ENCODE results near the gene TMEM42. TPM values are rescaled to one million over a fixed set of nuclear protein-coding genes. Genes with fewer than 3 reads are reported as not detected.
A peak's percentile ranks its signal among the peaks of the same experiment; 100 is the strongest.

TMEM42 gene
- total RNA-seq, 1 donor from 2014 or later = 10.1 TPM

GRCh38 chr3:44909063-44909462, 47.4 kb downstream of the TMEM42 start:
- Histone ChIP-seq H3K4me3 (no peak overlapping the region), H3K27ac (no peak overlapping the region), H3K4me1 (no peaks in the 10 kb centered on the region), H2AFZ (replicated peaks) (no peak overlapping the region), H3K36me3 (no peaks in the 10 kb centered on the region), H3K9me3 (ENCODE audit: low read depth) (no peaks in the 10 kb centered on the region), H3K9ac (no peak overlapping the region), H4K20me1 (ENCODE audit: low read depth) (no peaks in the 10 kb centered on the region), H3F3A (ENCODE audit: low read depth) (no peaks in the 10 kb centered on the region), H3K79me2 (ENCODE audit: low read depth) (no peaks in the 10 kb centered on the region), H3K27me3 (no peaks in the 10 kb centered on the region), H3K4me2 (no peak overlapping the region)
- no peaks in the 10 kb centered on the region for H3K36me3 Mint-ChIP-seq
- peaks cover 2% of the 10 kb centered on the region for H3K27me3 Mint-ChIP-seq (ENCODE audit: insufficient read depth, low read depth)
- no peak for DNase-seq (ENCODE audit: low spot score)
- no peak overlapping the region for H3K27ac Mint-ChIP-seq
- TF ChIP-seq EZH2 (IDR thresholded peaks at IDR 0.05) = no peak
- no peak for TF ChIP-seq CTCF (IDR thresholded peaks at IDR 0.05)
- TF ChIP-seq EZH2phosphoT487 (IDR thresholded peaks at IDR 0.05) = no peak
- no peak overlapping the region for H3K4me3 Mint-ChIP-seq
- peaks cover 11% of the 10 kb centered on the region for H3K4me1 Mint-ChIP-seq
- peaks cover 2% of the 10 kb centered on the region for H3K9me3 Mint-ChIP-seq

- peaks cover 2% of the 10 kb centered on the region for H3K9me3 Mint-ChIP-seq
- H3K4me3 Mint-ChIP-seq = no peak overlapping the region
- Histone ChIP-seq H3K27ac (no peak overlapping the region), H3K9me3 (ENCODE audit: low read depth) (no peaks in the 10 kb centered on the region), H3K4me2 (no peak overlapping the region), H2AFZ (replicated peaks) (no peak overlapping the region), H3K79me2 (ENCODE audit: low read depth) (no peaks in the 10 kb centered on the region), H3K36me3 (no peaks in the 10 kb centered on the region), H3K4me3 (no peak overlapping the region), H3K9ac (no peak overlapping the region), H4K20me1 (ENCODE audit: low read depth) (no peaks in the 10 kb centered on the region), H3F3A (ENCODE audit: low read depth) (no peaks in the 10 kb centered on the region), H3K4me1 (no peaks in the 10 kb centered on the region), H3K27me3 (no peaks in the 10 kb centered on the region)
- DNase-seq (ENCODE audit: low spot score) = no peak
- no peaks in the 10 kb centered on the region for H3K36me3 Mint-ChIP-seq
- peaks cover 2% of the 10 kb centered on the region for H3K27me3 Mint-ChIP-seq (ENCODE audit: insufficient read depth, low read depth)
- TF ChIP-seq EZH2 (IDR thresholded peaks at IDR 0.05) (no peak), EZH2phosphoT487 (IDR thresholded peaks at IDR 0.05) (no peak), CTCF (IDR thresholded peaks at IDR 0.05) (no peak)
- H3K27ac Mint-ChIP-seq = no peak overlapping the region
- H3K4me1 Mint-ChIP-seq = peaks cover 10% of the 10 kb centered on the region
These were observed 49.0 kb downstream of the TMEM42 start for GRCh38 chr3:44910693-44911092.

- Mint-ChIP-seq H3K36me3 (peaks cover 5% of the 10 kb centered on the region), H3K27ac (peak overlapping the region; percentile 25), H3K4me3 (no peak overlapping the region), H3K27me3 (ENCODE audit: insufficient read depth, low read depth) (no peaks in the 10 kb centered on the region), H3K4me1 (peaks cover 6% of the 10 kb centered on the region), H3K9me3 (peaks cover 2% of the 10 kb centered on the region)
- DNase-seq (ENCODE audit: low spot score) = peak; percentile 87
- Histone ChIP-seq H3K9me3 (ENCODE audit: low read depth) (no peaks in the 10 kb centered on the region), H3K4me2 (no peak overlapping the region), H2AFZ (replicated peaks) (no peak overlapping the region), H3K27ac (no peak overlapping the region), H3K36me3 (no peaks in the 10 kb centered on the region), H3K4me3 (no peak overlapping the region), H3K9ac (no peak overlapping the region), H3K79me2 (ENCODE audit: low read depth) (no peaks in the 10 kb centered on the region), H3K27me3 (no peaks in the 10 kb centered on the region), H3F3A (ENCODE audit: low read depth) (no peaks in the 10 kb centered on the region), H4K20me1 (ENCODE audit: low read depth) (no peaks in the 10 kb centered on the region), H3K4me1 (no peaks in the 10 kb centered on the region)
- peak; percentile 80 for TF ChIP-seq CTCF (IDR thresholded peaks at IDR 0.05)
- TF ChIP-seq EZH2phosphoT487 (IDR thresholded peaks at IDR 0.05) = no peak
- no peak for TF ChIP-seq EZH2 (IDR thresholded peaks at IDR 0.05)
These were observed 52.3 kb downstream of the TMEM42 start for GRCh38 chr3:44913868-44914468.
